GM23338 (cell line): ENCODE results near the gene VPS45. TPM values are rescaled to one million over a fixed set of nuclear protein-coding genes. Genes with fewer than 3 reads are reported as not detected.

Experiments
- ATAC-seq: fragments of 200-7000 bp; cut with Tn5 transposase; 3 replicates; pipeline ENCODE4 v1.9.1; 2020
- DNase-seq: peaks from one replicate; pipeline ENCODE4 v3.0.0-alpha.2; 2015; ENCODE audit warnings: low spot score
- H2AFZ ChIP-seq: fragments of 200-600 bp; sonication (generic); 2 replicates; pipeline ENCODE4 v1.8.0; 2016; ENCODE audit warnings: antibody characterized with exemption, mild to moderate bottlenecking, moderate library complexity
- H3F3A ChIP-seq: fragments of 200-600 bp; sonication (generic); replicated peaks from 2 replicates; pipeline ENCODE4 v1.8.0; 2017; ENCODE audit warnings: antibody characterized with exemption, mixed run types, low read depth
- H3K27ac ChIP-seq: fragments of 200-600 bp; sonication (generic); 2 replicates; pipeline ENCODE4 v1.6.1; 2016; ENCODE audit warnings: low read depth
- H3K27me3 ChIP-seq: fragments of 200-600 bp; sonication (generic); 2 replicates; pipeline ENCODE4 v1.8.0; 2016; ENCODE audit warnings: mild to moderate bottlenecking, mixed run types, moderate library complexity; ENCODE audit not compliant: insufficient read depth
- H3K36me3 ChIP-seq: fragments of 200-600 bp; sonication (generic); 2 replicates; pipeline ENCODE4 v1.8.0; 2016; ENCODE audit warnings: mild to moderate bottlenecking; ENCODE audit not compliant: insufficient read depth
- H3K4me1 ChIP-seq: fragments of 200-600 bp; sonication (generic); 2 replicates; pipeline ENCODE4 v1.8.0; 2016; ENCODE audit warnings: mild to moderate bottlenecking, moderate library complexity; ENCODE audit not compliant: insufficient read depth
- H3K4me2 ChIP-seq: fragments of 200-600 bp; sonication (generic); 2 replicates; pipeline ENCODE4 v1.7.1; 2017; ENCODE audit warnings: mixed run types
- H3K4me3 ChIP-seq: fragments of 200-600 bp; sonication (generic); 2 replicates; pipeline ENCODE4 v1.6.1; 2016; ENCODE audit warnings: mixed run types
- H3K79me2 ChIP-seq: fragments of 200-600 bp; sonication (generic); replicated peaks from 2 replicates; pipeline ENCODE4 v1.8.0; 2017; ENCODE audit warnings: mild to moderate bottlenecking; ENCODE audit not compliant: insufficient read depth
- H3K9me2 ChIP-seq: fragments of 200-600 bp; sonication (generic); 2 replicates; pipeline ENCODE4 v1.8.0; 2017; ENCODE audit not compliant: insufficient read depth
- H4K20me1 ChIP-seq: fragments of 200-600 bp; sonication (generic); replicated peaks from 2 replicates; pipeline ENCODE4 v1.8.0; 2017; ENCODE audit warnings: mild to moderate bottlenecking; ENCODE audit not compliant: insufficient read depth
- H3K27ac Mint-ChIP-seq: 2 replicates; pipeline ENCODE4 v1.8.0; 2020; ENCODE audit warnings: inconsistent platforms, mild to moderate bottlenecking, moderate library complexity, mixed read lengths
- H3K27me3 Mint-ChIP-seq: 3 replicates; pipeline ENCODE4 v1.8.0; 2022; ENCODE audit warnings: low read depth, mild to moderate bottlenecking, moderate library complexity, mixed read lengths, inconsistent platforms; ENCODE audit not compliant: insufficient read depth, poor library complexity
- H3K36me3 Mint-ChIP-seq: 3 replicates; pipeline ENCODE4 v1.8.0; 2021; ENCODE audit warnings: low read depth, mild to moderate bottlenecking, inconsistent platforms, moderate library complexity, mixed read lengths
- H3K4me1 Mint-ChIP-seq: 3 replicates; pipeline ENCODE4 v1.8.0; 2020; ENCODE audit warnings: mild to moderate bottlenecking, inconsistent platforms, mixed read lengths
- H3K4me3 Mint-ChIP-seq: 3 replicates; pipeline ENCODE4 v1.8.0; 2021; ENCODE audit warnings: moderate library complexity, mild to moderate bottlenecking, inconsistent platforms, mixed read lengths
- H3K9me3 Mint-ChIP-seq: 3 replicates; pipeline ENCODE4 v1.8.0; 2020; ENCODE audit warnings: moderate library complexity, mild to moderate bottlenecking, inconsistent platforms, mixed read lengths
- CREB1 ChIP-seq: fragments of 250-450 bp; sonication (Bioruptor Pico); IDR thresholded peaks from 2 replicates; pipeline ENCODE4 v1.5.0; 2020; ENCODE audit warnings: low read depth, mild to moderate bottlenecking, moderate library complexity
- CTCF ChIP-seq, 2 experiments: fragments of 200-600 bp in 1 of 2; sonication (generic) in 1 of 2; conservative IDR thresholded peaks; 2 replicates each; pipeline versions ENCODE4 v1.5.1 to v1.6.1; 2016 to 2017; ENCODE audit warnings: antibody characterized with exemption in 2 of 2, low read depth in 2 of 2, mild to moderate bottlenecking in 2 of 2, moderate library complexity in 1 of 2
- ETS1 ChIP-seq: IDR thresholded peaks from 2 replicates; pipeline ENCODE4 v1.6.1; 2016; ENCODE audit warnings: antibody characterized with exemption
- EZH2 ChIP-seq: fragments of 200-600 bp; sonication (generic); IDR thresholded peaks from one replicate; pipeline ENCODE4 v1.8.0; 2017; ENCODE audit warnings: antibody characterized with exemption, mild to moderate bottlenecking, low read depth; ENCODE audit not compliant: unreplicated experiment
- EZH2phosphoT487 ChIP-seq: fragments of 200-600 bp; sonication (generic); IDR thresholded peaks from one replicate; pipeline ENCODE4 v1.8.1; 2018; ENCODE audit warnings: antibody characterized with exemption; ENCODE audit not compliant: unreplicated experiment
- NANOG ChIP-seq: IDR thresholded peaks from 2 replicates; pipeline ENCODE4 v1.6.1; 2016; ENCODE audit warnings: antibody characterized with exemption, borderline replicate concordance
- POLR2AphosphoS5 ChIP-seq: IDR thresholded peaks from 2 replicates; pipeline ENCODE4 v1.6.1; 2016; ENCODE audit warnings: antibody characterized with exemption, low read depth
- REST ChIP-seq: IDR thresholded peaks from one replicate; pipeline ENCODE4 v1.6.1; 2018; ENCODE audit warnings: antibody characterized with exemption; ENCODE audit not compliant: unreplicated experiment
- STAT1 ChIP-seq: IDR thresholded peaks from one replicate; pipeline ENCODE4 v1.6.1; 2016; ENCODE audit warnings: antibody characterized with exemption; ENCODE audit not compliant: unreplicated experiment
- ZNF331 ChIP-seq: fragments of 250-450 bp; sonication (Bioruptor Pico); IDR thresholded peaks from 2 replicates; pipeline ENCODE4 v1.5.0; 2020; ENCODE audit warnings: low read depth, mild to moderate bottlenecking, moderate library complexity
- ZNF462 ChIP-seq: fragments of 250-450 bp; sonication (Bioruptor Pico); IDR thresholded peaks from 2 replicates; pipeline ENCODE4 v1.5.0; 2020; ENCODE audit warnings: mild to moderate bottlenecking, moderate library complexity
- polyA plus RNA-seq: library from polyadenylated mRNA; unstranded; fragments of >200 nt; fragmentation: Nextera tagmentation; extraction: Ambion mirVana; gene quantifications from 2 replicates; pipeline ENCODE4 v1.2.1, GENCODE V29; 2016
- total RNA-seq: library from RNA; depleted of rRNA; stranded (reverse); fragments of >200 nt; shearing (Covaris generic); gene quantifications from 2 replicates; pipeline ENCODE4 v1.2.3, GENCODE V29; 2014

Gene VPS45
- total and polyA plus RNA-seq, 2 experiments from 2014 or later = 23.5 to 37.5 TPM

GRCh38 chr1:150069923-150070322 is 2.3 kb downstream of the VPS45 start:
- Mint-ChIP-seq H3K27ac (no peak overlapping the region), H3K4me1 (peaks cover 10% of the 10 kb centered on the region), H3K36me3 (peaks cover 40% of the 10 kb centered on the region), H3K27me3 (peaks cover 1% of the 10 kb centered on the region), H3K9me3 (no peaks in the 10 kb centered on the region), H3K4me3 (no peak overlapping the region; the same call in 1 of the 3 replicates)
- no peak for DNase-seq
- H3F3A ChIP-seq = no peaks in the 10 kb centered on the region
- no peak overlapping the region for H3K4me2 ChIP-seq
- peaks cover 8% of the 10 kb centered on the region; the same call in 1 of the 2 replicates for H3K79me2 ChIP-seq
- H3K9me2 ChIP-seq = no peaks in the 10 kb centered on the region
- H3K4me1 ChIP-seq = no peaks in the 10 kb centered on the region
- no peaks in the 10 kb centered on the region for H4K20me1 ChIP-seq
- H3K4me3 ChIP-seq = no peak overlapping the region
- ATAC-seq = no peak
- H3K27me3 ChIP-seq = no peaks in the 10 kb centered on the region
- TF ChIP-seq EZH2phosphoT487 (no peak), POLR2AphosphoS5 (no peak), CREB1 (no peak), ETS1 (no peak), ZNF462 (CRISPR knock-in tag) (no peak), CTCF (conservative IDR thresholded peaks at IDR 0.05; ENCODE audit: low read depth in 2 of 2) (no peak), NANOG (no peak), ZNF331 (no peak), STAT1 (no peak), EZH2 (no peak), REST (no peak)
- H3K27ac ChIP-seq = no peak overlapping the region
- no peak overlapping the region for H2AFZ ChIP-seq
- H3K36me3 ChIP-seq = peaks cover 3% of the 10 kb centered on the region; the same call in 1 of the 2 replicates
